Endothelial cell of umbilical vein (primary cell): ENCODE data around the gene IRF1. TPM values are rescaled to one million over a fixed set of nuclear protein-coding genes. Genes with fewer than 3 reads are reported as not detected.

Experiments
- BruUV-seq: library from RNA; stranded (reverse); fragments of 400-500 nt; replicated peaks from 2 replicates; lab custom pipeline; 2021; lab: Mats Ljungman, UMichigan
- CTCF ChIA-PET: fragments of 300-600, 350-600 bp; sonication (Branson Sonifier 250); formaldehyde crosslinking; loops from one replicate; lab custom pipeline; 2021; ENCODE audit warnings: antibody characterized with exemption, inconsistent platforms; lab: Charles Lee
- POLR2A ChIA-PET: fragments of 300-600, 350-600 bp; sonication (Branson Sonifier 250); formaldehyde crosslinking; loops from one replicate; lab custom pipeline; 2021; ENCODE audit warnings: antibody characterized with exemption, inconsistent platforms; lab: Charles Lee
- DNase-seq: peaks from one replicate; pipeline ENCODE4 v3.0.0-alpha.2; 2011; ENCODE audit warnings: low read depth, low spot score
- FAIRE-seq: peaks from 2 replicates; lab custom pipeline; 2011; peaks lifted over from hg19 to GRCh38; lab: Jason Lieb, UNC
- H2AFZ ChIP-seq: 2 replicates; pipeline ENCODE4 v1.6.0; 2012; ENCODE audit warnings: low read depth, low read length, control low read depth, inconsistent platforms
- H3K27ac ChIP-seq: 2 replicates; pipeline ENCODE4 v1.5.1; 2011; ENCODE audit warnings: low read depth, mild to moderate bottlenecking, control low read depth, low read length, moderate library complexity; ENCODE audit not compliant: insufficient read depth
- H3K27me3 ChIP-seq, 2 experiments: 2 replicates each; pipeline versions ENCODE4 v1.6.0 to v1.6.1; 2011; ENCODE audit warnings: low read length in 2 of 2, mixed read lengths in 1 of 2; ENCODE audit not compliant: control insufficient read depth in 2 of 2, insufficient read depth in 2 of 2
- H3K36me3 ChIP-seq, 2 experiments: 2 replicates in 1 of 2; 3 replicates in 1 of 2; pipeline ENCODE4 v1.5.1; 2011; ENCODE audit warnings: low read length in 2 of 2, mild to moderate bottlenecking in 1 of 2, moderate library complexity in 1 of 2; ENCODE audit not compliant: control insufficient read depth in 2 of 2, insufficient read depth in 2 of 2; ENCODE audit errors: extremely low read depth in 1 of 2
- H3K4me1 ChIP-seq: 3 replicates; pipeline ENCODE4 v1.5.1; 2011; ENCODE audit warnings: mild to moderate bottlenecking, low read length; ENCODE audit not compliant: control insufficient read depth, insufficient read depth; ENCODE audit errors: extremely low read depth
- H3K4me2 ChIP-seq: 2 replicates; pipeline ENCODE4 v1.6.1; 2011; ENCODE audit warnings: low read length, control low read depth, mixed read lengths; ENCODE audit not compliant: insufficient read depth
- H3K4me3 ChIP-seq, 3 experiments: fragments of 200-600 bp in 1 of 3; sonication (generic), shearing (Covaris generic) in 1 of 3; replicated peaks in 1 of 3; 2 replicates each; pipeline ENCODE4 v1.5.1; 2011 to 2016; ENCODE audit warnings: control low read depth in 3 of 3, low read length in 3 of 3, mild to moderate bottlenecking in 2 of 3, inconsistent platforms in 1 of 3, low read depth in 1 of 3, moderate library complexity in 1 of 3; ENCODE audit not compliant: insufficient read depth in 1 of 3
- H3K79me2 ChIP-seq: 2 replicates; pipeline ENCODE4 v1.6.0; 2012; ENCODE audit warnings: low read length, inconsistent platforms; ENCODE audit not compliant: control insufficient read depth, insufficient read depth
- H3K9ac ChIP-seq: replicated peaks from 2 replicates; pipeline ENCODE3; 2011; ENCODE audit warnings: low read length, control low read depth; ENCODE audit not compliant: insufficient read depth; ENCODE audit errors: extremely low read depth
- H3K9me1 ChIP-seq: replicated peaks from 3 replicates; pipeline ENCODE4 v1.6.0; 2011; ENCODE audit warnings: mild to moderate bottlenecking, low read length; ENCODE audit not compliant: control insufficient read depth, insufficient read depth; ENCODE audit errors: extremely low read depth
- H3K9me3 ChIP-seq: replicated peaks from 2 replicates; pipeline ENCODE4 v1.5.1; 2012; ENCODE audit warnings: low read length, inconsistent platforms; ENCODE audit not compliant: control insufficient read depth, insufficient read depth
- H4K20me1 ChIP-seq: replicated peaks from 2 replicates; pipeline ENCODE3; 2011; ENCODE audit warnings: mild to moderate bottlenecking, low read length; ENCODE audit not compliant: control insufficient read depth, insufficient read depth; ENCODE audit errors: extremely low read depth
- CTCF ChIP-seq, 2 donors: IDR thresholded peaks; 1 replicate in 1 of 2; 2 replicates in 1 of 2; pipeline ENCODE4 v1.5.1; 2011; ENCODE audit warnings: low read length in 2 of 2, mild to moderate bottlenecking in 2 of 2, moderate library complexity in 2 of 2, control low read depth in 1 of 2, inconsistent platforms in 1 of 2, low read depth in 1 of 2; ENCODE audit not compliant: insufficient read depth in 1 of 2; ENCODE audit errors: extremely low read depth in 1 of 2
- EZH2 ChIP-seq: IDR thresholded peaks from 2 replicates; pipeline ENCODE4 v1.6.1; 2012; ENCODE audit warnings: borderline replicate concordance, low read depth, mild to moderate bottlenecking, moderate library complexity, low read length, inconsistent platforms; ENCODE audit not compliant: severe bottlenecking
- FOS ChIP-seq: IDR thresholded peaks from 2 replicates; pipeline ENCODE4 v1.6.1; 2011; ENCODE audit warnings: mild to moderate bottlenecking, low read length, moderate library complexity, borderline replicate concordance; ENCODE audit not compliant: insufficient read depth
- GATA2 ChIP-seq: IDR thresholded peaks from 2 replicates; pipeline ENCODE4 v1.7.0; 2011; ENCODE audit warnings: low read depth, mild to moderate bottlenecking, moderate library complexity, mixed read lengths, low read length; ENCODE audit not compliant: insufficient read length, insufficient read depth
- JUN ChIP-seq: IDR thresholded peaks from 2 replicates; pipeline ENCODE4 v1.6.1; 2011; ENCODE audit warnings: borderline replicate concordance, low read depth; ENCODE audit not compliant: insufficient read length, insufficient read depth
- MAX ChIP-seq: IDR thresholded peaks from 2 replicates; pipeline ENCODE4 v1.6.1; 2011; ENCODE audit not compliant: insufficient read depth, insufficient read length
- MYC ChIP-seq: IDR thresholded peaks from one replicate; pipeline ENCODE4 v1.6.1; 2011; ENCODE audit warnings: mild to moderate bottlenecking, low read depth, low read length
- POLR2A ChIP-seq: IDR thresholded peaks from 2 replicates; pipeline ENCODE4 v1.6.1; 2012; ENCODE audit warnings: low read depth, mild to moderate bottlenecking, control low read depth, low read length
- POLR2AphosphoS5 ChIP-seq: IDR thresholded peaks from 2 replicates; pipeline ENCODE4 v1.6.1; 2012; ENCODE audit warnings: low read depth, mild to moderate bottlenecking, control low read depth, low read length, moderate library complexity; ENCODE audit not compliant: insufficient read depth
- dilution Hi-C: fragments of 300-500 bp; cut with MboI; formaldehyde crosslinking; loops from one replicate; pipeline ENCODE4 v1.15.0; 2019; ENCODE audit warnings: low sequenced_read_pairs; ENCODE audit not compliant: extremely low pct_ligation_motif_present
- intact Hi-C: fragments of 100-400 bp; cut with micrococcal nuclease; formaldehyde crosslinking; loops from one replicate; pipeline ENCODE4 v1.10.0; 2022
- polyA plus RNA-seq, 4 experiments: library from polyadenylated mRNA; depleted of rRNA in 3 of 4; stranded (reverse) in 3 of 4; unstranded in 1 of 4; fragments of >200 nt; gene quantifications; 2 replicates each; pipeline versions ENCODE4 v1.2.1 to v1.2.3, GENCODE V29; 2011 to 2012; ENCODE audit warnings: missing spikeins in 1 of 4
- total RNA-seq: library from RNA; stranded (reverse); gene quantifications from 2 replicates; pipeline ENCODE4 v1.2.3, GENCODE V29; 2021

Gene IRF1
- total and polyA plus RNA-seq, 2 donors (not counting 3 experiments of a cell fraction or from before 2014, with no cell fraction given) = 12.3 to 28.0 TPM

GRCh38 chr5:132480893-132481595 is 9.5 kb downstream of the IRF1 start:
- H4K20me1 ChIP-seq = no peaks in the 10 kb centered on the region
- POLR2A ChIA-PET = interaction anchor here (4.2 kb wide), 1 partner anchor 10 kb away, joined by 20 read pairs; the partner anchor contains the start of gene IRF1
- no peaks in the 10 kb centered on the region for H3K4me1 ChIP-seq
- no peak overlapping the region for H3K9ac ChIP-seq
- FAIRE-seq = no peak
- no peak for TF ChIP-seq POLR2A
- no peak for TF ChIP-seq EZH2
- TF ChIP-seq POLR2AphosphoS5 = no peak
- TF ChIP-seq FOS = no peak
- TF ChIP-seq JUN = no peak
- TF ChIP-seq MAX = no peak
- no peak for TF ChIP-seq GATA2
- TF ChIP-seq MYC = no peak
- no peak for TF ChIP-seq CTCF (IDR thresholded peaks at IDR 0.05; ENCODE audit: extremely low read depth in 1 of 2, insufficient read depth in 1 of 2, low read depth in 1 of 2, low read length in 2 of 2)
- H3K27me3 ChIP-seq = no peaks in the 10 kb centered on the region
- H3K4me3 ChIP-seq = no peak overlapping the region
- H3K4me2 ChIP-seq = no peak overlapping the region
- H2AFZ ChIP-seq = no peak overlapping the region
- H3K27ac ChIP-seq = no peak overlapping the region
- H3K9me1 ChIP-seq = no peaks in the 10 kb centered on the region
- dilution Hi-C loops (no loop called here), intact Hi-C loops (no loop called here)
- H3K9me3 ChIP-seq = no peaks in the 10 kb centered on the region
- no peak for DNase-seq
- CTCF ChIA-PET = interaction anchor here (0.8 to 3.7 kb wide), 6 partner anchors 8 to 20 kb away, joined by 3 to 33 read pairs (median 12); partner anchors contain the start of gene IRF1
- no peaks in the 10 kb centered on the region for H3K79me2 ChIP-seq
- peaks cover 7 to 24% of the 10 kb centered on the region in 2 experiments for H3K36me3 ChIP-seq
- no TSS peak for BruUV-seq
